AG04449 (cell line): ENCODE results near the gene DISP1.

Experiments used
- CTCF ChIA-PET: fragments of 350-600 bp; formaldehyde crosslinking; extraction: SDS; loops from one replicate; lab custom pipeline; 2021; ENCODE audit warnings: antibody characterized with exemption; lab: Yijun Ruan, JAX
- POLR2A ChIA-PET: fragments of 400-600, 350-600 bp; formaldehyde crosslinking; extraction: SDS; loops from one replicate; lab custom pipeline; 2020; ENCODE audit warnings: antibody characterized with exemption, inconsistent platforms; lab: Yijun Ruan, JAX
- DNase-seq: peaks from one replicate; pipeline ENCODE4 v3.0.0-alpha.2; 2010; ENCODE audit warnings: low read depth, low spot score
- H3K4me3 ChIP-seq: 2 replicates; pipeline ENCODE4 v1.5.1; 2011; ENCODE audit warnings: low read depth, mild to moderate bottlenecking, control low read depth, low read length
- CTCF ChIP-seq: IDR thresholded peaks from one replicate; pipeline ENCODE4 v1.5.1; 2011; ENCODE audit warnings: mild to moderate bottlenecking, moderate library complexity, low read length, control low read depth, inconsistent platforms; ENCODE audit not compliant: insufficient read depth; ENCODE audit errors: missing control alignments

Gene DISP1

GRCh38 chr1:222811671-222812070 lies 3.2 kb upstream of the DISP1 start:
- DNase-seq = no peak
- ChIA-PET CTCF (interaction anchor here (0.6 kb wide), 1 partner anchor 1323 kb away, joined by 3 read pairs; no protein-coding TSS in a partner anchor), POLR2A (no interaction called here)
- TF ChIP-seq CTCF = no peak
- H3K4me3 ChIP-seq = no peak overlapping the region

DNA sequence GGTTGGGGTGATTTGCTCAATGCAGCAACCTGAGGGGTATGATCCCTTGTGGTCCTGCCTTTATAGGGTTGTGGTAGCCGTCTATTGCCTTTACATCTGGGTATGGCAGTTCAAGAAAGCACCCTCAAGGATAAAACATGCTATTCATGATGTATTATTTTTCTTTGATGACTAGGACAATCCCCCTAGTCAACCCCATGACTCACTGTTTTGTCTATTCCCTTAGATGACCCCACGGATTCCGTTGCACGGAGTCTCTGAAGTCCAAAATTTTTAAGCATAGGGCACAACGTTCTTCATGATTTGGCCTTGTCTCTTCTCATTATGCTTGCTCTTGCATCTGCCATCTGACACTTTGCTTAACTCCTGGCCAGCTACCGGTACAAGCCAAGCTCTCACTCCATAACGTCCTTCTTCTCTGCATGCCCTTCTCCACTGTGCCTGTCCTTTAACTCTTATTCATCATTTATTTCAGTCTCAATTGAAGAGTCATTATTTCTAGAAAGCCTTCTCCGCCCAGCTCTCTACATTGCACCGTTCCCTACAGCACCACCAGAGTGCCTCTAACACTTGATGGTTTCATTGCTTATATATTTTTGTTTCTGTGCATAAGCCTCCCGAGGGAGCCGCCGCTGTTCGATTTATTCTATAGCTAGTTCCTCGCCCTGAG lies 838 bp upstream of the DISP1 start:
- peak overlapping the region; percentile 77; the same call in 1 of the 2 replicates for H3K4me3 ChIP-seq
- CTCF ChIA-PET = interaction anchor here (0.8 to 1.3 kb wide), 5 partner anchors 8 to 310 kb away, joined by 3 to 4 read pairs (median 4); no protein-coding TSS in a partner anchor
- no peak for TF ChIP-seq CTCF
- POLR2A ChIA-PET = no interaction called here
- no peak for DNase-seq

GRCh38 chr1:222815440-222815765 lies 564 bp downstream of the DISP1 start:
- DNase-seq = no peak
- POLR2A ChIA-PET = interaction anchor here (0.6 kb wide), 1 partner anchor 18 kb away, joined by 4 read pairs; no protein-coding TSS in a partner anchor
- peak overlapping the region; percentile 77 for H3K4me3 ChIP-seq
- no peak for TF ChIP-seq CTCF
- CTCF ChIA-PET = interaction anchor here (0.9 to 2.6 kb wide), 3 partner anchors 22 to 308 kb away, joined by 3 to 8 read pairs (median 3); no protein-coding TSS in a partner anchor

DNA sequence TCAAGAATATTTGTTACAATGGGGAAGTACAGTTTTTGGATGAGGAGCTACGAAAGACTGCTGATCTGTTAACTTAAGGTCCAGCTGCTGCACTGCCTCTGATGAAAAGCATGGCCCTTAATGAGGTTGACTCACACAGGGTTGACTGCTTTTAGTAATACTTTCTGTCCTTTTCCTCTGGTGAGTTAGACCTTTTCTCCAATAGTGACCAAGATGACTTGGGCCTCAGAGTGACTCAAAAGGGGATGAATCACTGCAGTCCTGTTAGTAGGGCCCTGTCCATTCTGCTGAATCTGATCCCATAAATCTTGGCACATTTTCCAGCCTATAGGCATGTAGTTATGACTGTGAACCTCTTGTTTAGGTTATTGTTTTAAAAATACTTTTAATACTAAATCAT lies 2.7 kb downstream of the DISP1 start:
- CTCF ChIA-PET = interaction anchor here (1.0 to 2.6 kb wide), 2 partner anchors 273 to 306 kb away, joined by 3 to 8 read pairs; no protein-coding TSS in a partner anchor
- TF ChIP-seq CTCF = no peak
- DNase-seq = peak; percentile 76
- H3K4me3 ChIP-seq = no peak overlapping the region
- POLR2A ChIA-PET = interaction anchor here (0.6 kb wide), 1 partner anchor 75 kb away, joined by 3 read pairs; no protein-coding TSS in a partner anchor

- no peak for TF ChIP-seq CTCF
- CTCF ChIA-PET = interaction anchor here (1.0 kb wide), 1 partner anchor 272 kb away, joined by 3 read pairs; no protein-coding TSS in a partner anchor
- no peak overlapping the region for H3K4me3 ChIP-seq
- DNase-seq = no peak
- POLR2A ChIA-PET = no interaction called here
Observed at GRCh38 chr1:222818171-222818570, 3.3 kb downstream of the DISP1 start.

GRCh38 chr1:222820171-222820712 lies 5.4 kb downstream of the DISP1 start:
- TF ChIP-seq CTCF = no peak
- no peak overlapping the region for H3K4me3 ChIP-seq
- ChIA-PET POLR2A (no interaction called here), CTCF (interaction anchor here (1.3 kb wide), 1 partner anchor 8 kb away, joined by 4 read pairs; no protein-coding TSS in a partner anchor)
- DNase-seq = no peak
